Fibroblast of mammary gland (primary cell): ENCODE results near the gene RTN1.
A peak's percentile ranks its signal among the peaks of the same experiment; 100 is the strongest.

ENCODE experiments used
- DNase-seq: peaks from one replicate; pipeline ENCODE4 v3.0.0-alpha.2; 2010; ENCODE audit warnings: low read depth
- H3K4me3 ChIP-seq: 2 replicates; pipeline ENCODE4 v1.5.1; 2011; ENCODE audit warnings: low read depth, mild to moderate bottlenecking, low read length, moderate library complexity; ENCODE audit not compliant: control insufficient read depth
- TF ChIP-seq, protein P1 (sequence below): conservative IDR thresholded peaks from 2 replicates; pipeline ENCODE4 v1.5.1; 2011; ENCODE audit warnings: low read depth, low read length, inconsistent platforms; ENCODE audit not compliant: control insufficient read depth, insufficient read depth

Gene RTN1

GRCh38 chr14:59632381-59632780, 238.2 kb downstream of the RTN1 start:
- TF ChIP-seq, protein P1, sequence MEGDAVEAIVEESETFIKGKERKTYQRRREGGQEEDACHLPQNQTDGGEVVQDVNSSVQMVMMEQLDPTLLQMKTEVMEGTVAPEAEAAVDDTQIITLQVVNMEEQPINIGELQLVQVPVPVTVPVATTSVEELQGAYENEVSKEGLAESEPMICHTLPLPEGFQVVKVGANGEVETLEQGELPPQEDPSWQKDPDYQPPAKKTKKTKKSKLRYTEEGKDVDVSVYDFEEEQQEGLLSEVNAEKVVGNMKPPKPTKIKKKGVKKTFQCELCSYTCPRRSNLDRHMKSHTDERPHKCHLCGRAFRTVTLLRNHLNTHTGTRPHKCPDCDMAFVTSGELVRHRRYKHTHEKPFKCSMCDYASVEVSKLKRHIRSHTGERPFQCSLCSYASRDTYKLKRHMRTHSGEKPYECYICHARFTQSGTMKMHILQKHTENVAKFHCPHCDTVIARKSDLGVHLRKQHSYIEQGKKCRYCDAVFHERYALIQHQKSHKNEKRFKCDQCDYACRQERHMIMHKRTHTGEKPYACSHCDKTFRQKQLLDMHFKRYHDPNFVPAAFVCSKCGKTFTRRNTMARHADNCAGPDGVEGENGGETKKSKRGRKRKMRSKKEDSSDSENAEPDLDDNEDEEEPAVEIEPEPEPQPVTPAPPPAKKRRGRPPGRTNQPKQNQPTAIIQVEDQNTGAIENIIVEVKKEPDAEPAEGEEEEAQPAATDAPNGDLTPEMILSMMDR: peak; percentile 60
- peak; percentile 35 for DNase-seq
- no peak overlapping the region for H3K4me3 ChIP-seq

GRCh38 chr14:59631237-59631636, 239.3 kb downstream of the RTN1 start:
- TF ChIP-seq, protein P1: peak; percentile 39
- H3K4me3 ChIP-seq: no peak overlapping the region
- peak; percentile 11 for DNase-seq

GRCh38 chr14:59630288-59630963, 240.2 kb downstream of the RTN1 start:
- TF ChIP-seq, protein P1: no peak
- DNase-seq: peak; percentile 3
- H3K4me3 ChIP-seq: no peak overlapping the region

GRCh38 chr14:59629444-59630287, 240.9 kb downstream of the RTN1 start:
- DNase-seq: no peak
- H3K4me3 ChIP-seq: no peak overlapping the region
- TF ChIP-seq, protein P1: no peak

DNA sequence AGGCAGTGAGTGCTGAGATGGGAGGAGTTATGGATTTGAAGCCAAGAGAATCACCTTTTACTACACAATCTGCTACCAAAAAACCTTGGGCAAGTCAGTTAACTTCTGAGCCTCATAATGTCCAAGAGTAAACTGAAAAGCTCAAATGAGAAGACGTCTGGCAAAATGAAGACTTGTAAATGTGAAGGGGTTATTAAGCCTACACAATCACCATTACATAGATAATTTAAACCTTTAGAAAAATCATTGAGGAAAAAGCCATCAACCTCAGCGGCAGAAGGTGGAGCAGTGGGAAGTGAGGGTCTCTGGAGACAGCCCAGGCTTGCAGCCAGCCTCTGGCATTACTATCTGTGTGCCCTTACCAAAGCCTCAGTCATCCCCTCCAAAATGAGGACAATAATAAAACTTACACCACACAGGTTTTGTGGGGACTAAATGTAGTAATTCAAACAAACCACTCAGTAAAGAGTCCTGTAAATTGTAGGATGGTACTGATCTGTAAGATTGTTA, 243.5 kb downstream of the RTN1 start:
- H3K4me3 ChIP-seq: no peak overlapping the region
- TF ChIP-seq, protein P1: no peak
- DNase-seq: no peak

GRCh38 chr14:59622631-59623030, 247.9 kb downstream of the RTN1 start:
- TF ChIP-seq, protein P1: no peak
- H3K4me3 ChIP-seq: no peak overlapping the region
- no peak for DNase-seq
